Activated T-cell treated with anti-CD3 and anti-CD28 coated beads, Interleukin-2, amount 50 U/mL, for 1 hour (primary cell): ENCODE results near the gene DMXL1.

Source experiments
- DNase-seq: peaks from one replicate; pipeline ENCODE4 v3.0.0-alpha.2; 2020

DMXL1 gene

DNA sequence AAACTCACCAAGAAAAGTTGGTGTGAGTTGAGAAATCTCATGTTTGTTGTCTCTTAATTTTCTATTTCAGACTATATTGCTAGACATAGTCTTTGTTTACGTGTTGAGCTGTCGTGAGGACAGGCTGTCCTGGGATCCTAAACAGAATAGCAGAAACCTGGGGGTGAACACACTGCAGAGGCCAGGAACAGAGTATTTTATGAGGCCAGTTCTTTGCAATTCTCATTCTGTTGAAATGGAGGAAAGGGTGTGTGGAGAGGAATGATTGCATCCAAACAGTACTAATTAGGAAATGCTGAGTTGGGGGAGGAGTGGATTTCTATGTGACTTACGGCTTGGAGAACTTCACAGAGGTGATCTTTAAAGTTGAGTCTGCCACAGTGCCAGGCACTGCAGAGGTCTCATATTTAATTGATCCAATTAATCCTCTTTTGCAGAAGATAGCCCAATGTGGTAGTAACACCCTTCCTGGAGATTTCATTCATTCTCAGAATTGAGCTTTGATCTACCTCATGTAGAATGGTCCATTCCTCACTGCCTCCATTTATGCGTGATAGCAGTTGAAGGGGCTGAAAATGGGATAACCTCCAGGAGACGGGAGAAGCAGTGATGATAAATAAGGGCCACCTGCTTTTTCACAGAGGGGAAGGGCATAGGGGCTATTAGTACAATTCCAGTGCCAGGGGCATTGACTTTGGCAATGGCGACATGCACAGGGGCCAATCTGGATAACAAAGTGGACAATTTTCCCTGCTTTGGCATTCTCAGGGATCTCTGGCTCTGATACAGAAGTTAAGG, 200.3 kb downstream of the DMXL1 start:
- DNase-seq, result no peak

DNA sequence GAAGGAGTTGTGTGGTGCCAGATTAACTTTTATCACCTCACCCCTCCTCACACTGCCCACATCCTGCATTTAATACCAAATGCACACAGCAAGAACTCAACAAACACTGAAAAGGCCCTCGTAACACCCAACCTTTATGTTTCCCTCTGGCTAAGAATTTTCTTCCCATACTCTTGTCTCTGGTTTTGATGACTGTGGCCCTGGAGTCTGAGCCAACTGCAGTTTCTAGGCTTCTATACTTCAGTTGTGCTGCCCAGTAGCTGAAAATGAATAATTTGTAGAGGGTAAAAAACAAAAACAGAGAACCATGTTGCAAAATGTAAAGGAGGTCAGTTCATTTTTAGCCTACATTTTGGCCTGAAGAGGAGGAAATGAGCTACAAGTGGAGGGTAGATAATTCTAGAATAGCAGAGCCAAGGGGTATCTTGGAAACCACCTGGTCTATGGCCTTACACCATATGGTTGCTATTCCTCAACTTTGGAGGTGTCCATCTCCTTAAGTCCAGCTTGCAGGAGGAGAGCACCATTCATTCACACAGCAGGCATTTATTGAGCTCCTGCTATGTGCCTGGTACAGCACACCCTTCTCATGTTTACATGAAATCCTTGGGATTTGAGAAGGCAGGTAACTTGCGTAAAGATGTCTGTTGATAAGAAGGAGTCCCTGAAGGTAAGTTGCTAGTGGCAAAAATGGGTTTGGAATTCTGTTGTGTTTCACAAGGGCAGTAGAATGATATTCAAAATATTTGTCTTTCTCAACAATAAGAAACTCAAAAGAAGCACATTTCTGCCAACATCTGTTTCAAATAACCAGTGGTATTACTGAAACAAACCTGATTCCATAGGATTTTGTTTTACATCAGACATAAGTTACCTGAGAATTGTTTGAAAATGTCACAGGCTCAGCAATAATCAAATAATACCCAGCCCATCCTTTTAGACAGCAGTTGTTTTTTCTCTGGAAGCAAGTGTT, 201.2 kb downstream of the DMXL1 start:
- no peak for DNase-seq

- no peak for DNase-seq
Observed at GRCh38 chr5:119273391-119273839, 202.5 kb downstream of the DMXL1 start.

DNA sequence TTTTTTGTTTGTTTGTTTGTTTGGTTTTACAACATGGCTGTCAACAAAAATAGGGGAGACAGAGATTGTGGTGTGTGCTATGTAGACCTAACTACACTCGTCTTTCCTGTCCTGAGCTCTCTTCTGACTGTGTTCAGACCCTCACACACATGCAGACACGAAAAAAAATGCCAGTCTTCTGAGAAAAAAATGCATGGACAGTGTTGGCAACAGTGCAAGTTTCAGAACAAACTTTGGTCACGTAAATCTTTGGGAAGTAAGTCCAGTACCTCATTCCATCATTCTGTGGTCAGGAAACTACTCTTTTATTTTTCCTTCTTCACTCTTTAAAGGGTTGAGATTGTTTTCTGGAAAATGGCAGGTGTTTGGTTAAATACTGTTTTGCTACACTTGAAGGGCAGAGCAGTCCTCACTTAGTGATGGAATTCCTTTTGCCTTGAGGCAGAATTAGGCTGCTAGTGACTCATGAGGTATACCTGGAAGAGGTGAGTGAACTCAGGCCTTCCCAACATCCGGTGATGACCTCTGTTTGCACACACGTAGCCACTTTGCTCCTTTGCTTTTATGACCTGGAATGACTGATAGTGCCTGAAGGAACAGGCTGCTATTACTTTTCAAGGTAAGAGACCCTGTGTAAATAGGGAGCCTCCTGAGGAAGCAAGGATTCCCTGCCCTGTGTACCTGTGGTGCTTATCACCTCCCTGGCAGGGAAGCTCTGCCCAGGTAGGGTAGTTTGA, 203.3 kb downstream of the DMXL1 start:
- no peak for DNase-seq

- DNase-seq, result no peak
Observed at GRCh38 chr5:119274767-119275130, 203.9 kb downstream of the DMXL1 start.

DNA sequence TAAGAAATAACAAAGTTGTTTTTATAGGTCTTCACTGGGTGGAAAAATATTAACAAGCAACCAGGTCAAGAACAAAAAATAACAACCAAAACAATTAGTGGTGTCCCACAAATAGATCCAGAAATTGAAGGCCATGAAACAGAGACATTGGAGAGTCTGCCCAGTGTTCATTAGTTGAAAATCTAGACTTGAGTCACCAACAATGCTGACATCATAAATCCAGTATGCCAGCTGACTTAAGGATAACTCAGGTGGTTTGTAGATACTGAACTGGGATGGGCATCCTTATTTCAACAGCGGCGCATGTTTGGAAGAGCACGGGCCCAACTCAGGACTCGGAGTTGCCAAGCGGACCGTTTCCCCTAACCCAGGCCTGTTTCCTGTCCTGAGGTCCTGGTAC, 204.3 kb downstream of the DMXL1 start:
- no peak for DNase-seq

- no peak for DNase-seq
Observed at GRCh38 chr5:119275601-119276173, 204.8 kb downstream of the DMXL1 start.

DNA sequence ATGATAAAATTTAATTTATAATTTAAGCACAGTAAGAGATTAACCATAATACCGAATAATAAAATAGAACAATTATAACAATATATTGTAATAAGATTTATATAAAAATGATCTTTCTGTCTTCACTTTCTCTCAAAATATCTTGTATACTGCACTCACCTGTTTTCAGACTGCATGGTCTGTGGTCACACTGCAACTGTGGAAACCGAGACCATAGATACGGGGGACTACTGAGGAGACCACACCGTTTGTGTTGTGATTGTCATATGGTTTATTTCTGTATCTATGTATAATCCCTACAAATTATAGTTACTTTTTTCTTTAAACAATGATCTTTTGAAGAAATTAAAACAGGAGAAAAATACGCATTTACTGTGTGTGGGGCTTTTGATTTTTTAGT, 206.1 kb downstream of the DMXL1 start:
- no peak for DNase-seq

- DNase-seq, result no peak
Observed at GRCh38 chr5:119279093-119279492, 208.2 kb downstream of the DMXL1 start.

- DNase-seq, result no peak
Observed at GRCh38 chr5:119280380-119280779, 209.5 kb downstream of the DMXL1 start.

DNA sequence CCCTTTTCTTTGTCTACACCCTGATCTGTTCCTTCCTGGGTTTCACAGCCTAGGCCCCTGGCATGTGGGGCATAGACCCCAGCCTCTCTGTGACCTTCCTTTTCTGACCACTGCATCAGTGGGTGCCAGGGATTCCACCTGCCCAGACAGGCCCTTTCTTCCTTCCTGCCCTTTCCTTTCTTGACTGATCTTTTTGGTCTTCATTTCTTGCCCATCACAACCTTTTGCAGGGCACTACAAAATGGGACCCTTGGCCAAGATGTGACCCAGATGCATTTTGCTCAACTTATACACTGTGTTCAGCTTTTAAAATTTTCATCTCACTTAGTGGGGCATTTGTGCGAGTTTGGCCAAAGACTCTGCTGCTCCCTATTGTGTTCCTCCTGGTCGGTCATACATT, 211.7 kb downstream of the DMXL1 start:
- no peak for DNase-seq

DNA sequence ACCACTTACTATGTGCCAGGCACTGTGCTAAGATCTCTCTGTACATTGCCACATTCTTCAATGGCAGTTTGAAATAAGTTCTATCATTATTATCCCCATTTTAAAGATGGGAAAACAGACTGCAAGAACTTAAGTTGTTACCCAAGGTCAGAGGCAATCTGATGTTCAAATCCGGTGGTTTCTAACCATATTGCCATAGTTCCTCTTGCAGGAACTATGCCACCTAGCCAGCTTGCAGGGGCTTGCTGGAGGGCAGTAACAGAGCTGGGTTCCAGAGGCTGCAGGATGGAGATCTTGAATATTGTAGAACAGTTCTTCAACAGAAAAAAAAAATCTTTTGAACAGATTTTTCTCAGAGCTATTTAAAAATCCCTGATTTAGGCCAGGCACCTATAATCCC, 213.1 kb downstream of the DMXL1 start:
- no peak for DNase-seq

DNA sequence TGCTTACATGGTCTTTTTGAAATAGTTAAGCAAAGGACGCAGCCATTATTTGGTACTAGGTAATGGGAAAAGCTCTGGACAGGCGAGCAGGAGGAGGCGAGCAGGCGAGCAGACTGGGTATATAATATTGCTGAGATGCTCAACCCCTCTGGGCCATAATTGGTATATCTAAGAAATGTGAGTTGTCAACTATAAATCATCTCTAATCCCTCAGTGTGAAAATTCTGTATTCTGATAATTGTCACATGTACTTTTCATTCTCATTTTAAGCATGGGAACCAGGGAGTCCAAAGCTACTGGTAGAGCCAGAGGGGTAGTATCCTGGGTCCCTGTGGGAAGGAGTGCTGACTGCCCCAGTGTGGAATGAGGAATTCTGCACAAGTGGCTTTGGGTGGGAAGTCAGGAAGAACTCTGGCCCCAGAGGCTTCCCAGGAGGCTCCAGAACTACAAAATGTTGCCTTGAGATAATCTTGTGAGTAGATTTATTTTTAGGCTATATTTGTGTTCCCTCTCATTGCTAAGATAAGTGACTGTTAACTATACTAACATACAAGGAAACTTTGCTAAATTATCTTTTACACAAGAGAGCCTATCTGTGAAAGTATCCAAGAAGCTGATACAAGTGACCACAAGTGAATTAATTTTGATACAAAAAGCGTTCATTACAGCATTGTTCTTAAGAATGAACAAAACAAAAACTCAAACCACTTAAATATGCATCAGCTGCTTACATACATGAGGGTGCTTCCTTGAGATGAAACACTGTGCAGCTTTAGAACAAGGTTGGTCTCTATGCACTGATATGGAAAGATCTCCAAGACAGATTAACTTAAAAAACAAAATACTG, 214.4 kb downstream of the DMXL1 start:
- no peak for DNase-seq

DNA sequence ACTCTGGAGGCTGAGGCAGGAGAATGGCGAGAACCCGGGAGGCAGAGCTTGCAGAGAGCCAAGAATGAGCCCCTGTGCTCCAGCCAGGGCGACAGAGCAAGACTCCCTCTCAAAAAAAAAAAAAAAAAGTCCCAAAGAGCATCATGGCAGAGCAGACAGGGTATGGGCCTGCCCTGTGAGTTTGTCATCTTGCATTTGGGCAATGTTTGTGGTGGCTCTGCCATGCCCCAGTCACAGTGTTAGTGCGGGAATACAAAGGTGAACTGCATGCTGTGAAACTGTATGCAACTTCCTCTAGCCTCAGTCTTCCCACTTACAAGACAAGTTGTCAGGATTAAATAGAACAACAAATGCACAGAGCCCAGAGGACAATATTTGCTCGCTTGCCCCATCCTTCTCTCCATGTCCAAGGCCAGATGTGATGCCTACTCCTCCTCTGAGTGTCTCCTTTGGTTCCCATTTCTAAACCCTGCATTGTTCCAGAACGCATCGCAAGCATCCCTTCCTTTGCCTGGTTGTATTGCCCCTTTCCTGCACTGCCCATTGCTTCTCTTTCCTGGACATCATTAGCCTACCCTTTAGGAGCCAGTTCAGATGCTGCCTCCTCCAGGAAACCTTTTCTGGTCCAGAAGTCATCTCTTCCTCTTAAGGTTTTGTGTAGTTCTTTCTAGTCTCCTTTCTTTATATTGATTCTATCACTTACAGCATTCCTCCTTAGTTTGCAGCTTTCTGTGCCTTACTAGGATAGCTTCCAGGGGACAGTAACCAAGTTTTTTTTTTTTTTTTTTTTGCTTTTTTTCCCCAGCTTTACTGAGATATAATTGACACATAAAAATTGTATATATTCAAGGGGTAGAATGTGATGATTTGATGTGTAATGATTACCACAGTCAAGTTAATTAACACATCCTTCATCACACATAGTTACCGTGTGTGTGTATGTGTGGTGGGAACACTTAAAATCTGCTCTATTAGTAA, 215.9 kb downstream of the DMXL1 start:
- DNase-seq, result no peak

DNA sequence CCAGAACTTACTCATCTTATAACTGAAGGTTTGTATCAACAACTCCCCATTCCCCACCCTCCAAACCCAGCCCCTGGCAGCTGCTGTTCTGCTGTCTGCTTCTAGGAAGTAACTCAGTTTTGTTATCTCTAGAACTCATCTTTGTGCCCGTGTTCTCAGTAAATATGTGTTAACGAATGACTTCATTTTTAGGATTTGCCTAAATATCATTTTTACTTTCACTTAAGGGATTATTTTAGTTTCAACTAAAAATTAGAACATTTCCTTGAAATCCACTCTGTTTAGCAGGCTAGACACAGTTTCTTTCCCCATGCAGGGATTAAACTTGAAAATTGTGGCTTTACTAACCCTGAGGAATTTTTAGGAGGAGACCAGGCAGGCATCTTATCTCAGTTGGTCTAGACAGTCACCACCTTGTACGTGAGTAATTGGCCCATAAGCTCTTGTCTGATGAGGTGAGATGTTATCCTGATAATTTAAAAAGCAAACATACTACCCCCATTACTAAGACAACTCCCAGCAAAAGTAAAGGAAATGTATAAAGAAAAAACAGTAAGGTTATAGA, 216.7 kb downstream of the DMXL1 start:
- peak; percentile 61 for DNase-seq

GRCh38 chr5:119288379-119289033, 217.6 kb downstream of the DMXL1 start:
- no peak for DNase-seq

- no peak for DNase-seq
Observed at GRCh38 chr5:119289438-119290044, 218.7 kb downstream of the DMXL1 start.

DNA sequence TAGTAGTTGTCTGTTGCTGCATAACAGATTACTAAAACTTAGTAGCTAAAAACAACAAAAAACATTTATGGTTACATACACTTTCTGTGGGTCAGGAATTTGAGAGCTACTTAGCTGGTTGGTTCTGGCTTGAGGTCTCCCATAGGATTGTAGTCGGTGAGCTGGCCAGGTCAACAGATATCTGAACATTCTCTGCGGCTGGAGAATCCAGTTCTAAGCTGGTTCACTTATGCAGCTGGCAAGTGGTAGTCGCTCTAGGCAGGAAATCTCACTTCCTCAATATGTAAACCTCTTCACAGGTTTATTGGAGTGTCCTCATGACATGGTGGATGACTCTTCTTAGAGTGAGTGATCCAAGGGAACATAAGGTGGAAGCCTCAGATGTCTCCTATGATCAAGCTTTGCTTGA, 219.3 kb downstream of the DMXL1 start:
- no peak for DNase-seq

GRCh38 chr5:119290607-119291006, 219.7 kb downstream of the DMXL1 start:
- no peak for DNase-seq
